HepG2 (cell line): ENCODE data around the gene PLPP3. TPM values are rescaled to one million over a fixed set of nuclear protein-coding genes. Genes with fewer than 3 reads are reported as not detected.

Experiments used
- ATAC-seq: fragments of 200-7000 bp; cut with Tn5 transposase; 3 replicates; pipeline ENCODE4 v1.9.1; 2020; ENCODE audit warnings: mild to moderate bottlenecking, moderate library complexity
- BruUV-seq: library from RNA; stranded (reverse); fragments of 400-500 nt; replicated peaks from 2 replicates; lab custom pipeline; 2021; lab: Mats Ljungman, UMichigan
- CTCF ChIA-PET: fragments of 300-600 bp; formaldehyde crosslinking; extraction: SDS; loops from one replicate; lab custom pipeline; 2021; ENCODE audit warnings: low total read pairs, inconsistent platforms, low intra/inter-chr PET ratio; lab: Yijun Ruan, JAX
- POLR2A ChIA-PET: fragments of 350-600 bp; sonication (Branson Sonifier 250); formaldehyde crosslinking; loops from one replicate; lab custom pipeline; 2020; ENCODE audit warnings: antibody characterized with exemption, inconsistent platforms; lab: Yijun Ruan, JAX
- DNase-seq: peaks from one replicate; pipeline ENCODE4 v3.0.0-alpha.2; 2015; ENCODE audit warnings: low spot score
- FAIRE-seq: peaks from 3 replicates; lab custom pipeline; 2011; peaks lifted over from hg19 to GRCh38; lab: Jason Lieb, UNC
- H2AFZ ChIP-seq: one replicate; pipeline ENCODE4 v1.6.1; 2011; ENCODE audit warnings: low read length, inconsistent platforms
- H3K27ac ChIP-seq: fragments of 300-600 bp; 3 replicates; pipeline ENCODE4 v1.8.0; 2011; ENCODE audit warnings: mixed run types, mild to moderate bottlenecking, mixed read lengths, low read length, inconsistent platforms; ENCODE audit not compliant: insufficient read depth; ENCODE audit errors: extremely low read length
- H3K27me3 ChIP-seq, 2 experiments: fragments of 200-600 bp in 1 of 2; 2 replicates in 1 of 2; 3 replicates in 1 of 2; pipeline versions ENCODE4 v1.6.0 to v1.8.0; 2011; ENCODE audit warnings: low read length in 2 of 2, mild to moderate bottlenecking in 2 of 2, moderate library complexity in 2 of 2, inconsistent platforms in 1 of 2; ENCODE audit not compliant: insufficient read depth in 2 of 2, control insufficient read depth in 1 of 2
- H3K36me3 ChIP-seq, 2 experiments: fragments of 200-600 bp in 1 of 2; replicated peaks in 1 of 2; 2 replicates in 1 of 2; 3 replicates in 1 of 2; pipeline versions ENCODE4 v1.5.1 to v1.8.0; 2011; ENCODE audit warnings: low read length in 2 of 2, inconsistent platforms in 1 of 2; ENCODE audit not compliant: insufficient read depth in 2 of 2, control insufficient read depth in 1 of 2
- H3K4me1 ChIP-seq: 2 replicates; pipeline ENCODE4 v1.5.1; 2012; ENCODE audit warnings: low read length, inconsistent platforms; ENCODE audit not compliant: insufficient read depth
- H3K4me2 ChIP-seq: 2 replicates; pipeline ENCODE4 v1.6.0; 2011; ENCODE audit warnings: low read depth, low read length, inconsistent platforms
- H3K4me3 ChIP-seq, 3 experiments: fragments of 200-600 bp in 1 of 3; sonication (generic), shearing (Covaris generic) in 1 of 3; replicated peaks in 1 of 3; 2 replicates each; pipeline ENCODE4 v1.5.1; 2011 to 2016; ENCODE audit warnings: low read length in 3 of 3, inconsistent platforms in 2 of 3, low read depth in 2 of 3, mild to moderate bottlenecking in 2 of 3, control low read depth in 1 of 3, mixed read lengths in 1 of 3; ENCODE audit not compliant: insufficient read depth in 1 of 3
- H3K79me2 ChIP-seq: one replicate; pipeline ENCODE4 v1.6.1; 2011; ENCODE audit warnings: low read length, inconsistent platforms; ENCODE audit not compliant: insufficient read depth
- H3K9ac ChIP-seq: 2 replicates; pipeline ENCODE4 v1.6.0; 2011; ENCODE audit warnings: mild to moderate bottlenecking, low read depth, low read length, inconsistent platforms; ENCODE audit not compliant: insufficient read depth
- H3K9me3 ChIP-seq: 2 replicates; pipeline ENCODE4 v1.5.1; 2012; ENCODE audit warnings: mild to moderate bottlenecking, low read length
- H4K20me1 ChIP-seq: 2 replicates; pipeline ENCODE4 v1.6.0; 2011; ENCODE audit warnings: inconsistent platforms, mild to moderate bottlenecking, low read length, moderate library complexity; ENCODE audit not compliant: insufficient read depth
- HNRNPLL ChIP-seq: fragments of 200-400 bp; formaldehyde crosslinking; IDR thresholded peaks from 2 replicates; pipeline ENCODE4 v1.6.1; 2017; ENCODE audit warnings: mild to moderate bottlenecking, low read depth, low read length; ENCODE audit not compliant: poor library complexity, severe bottlenecking
- KDM5A ChIP-seq: fragments of 200-600 bp; sonication (generic); IDR thresholded peaks from 2 replicates; pipeline ENCODE4 v1.7.0; 2018; ENCODE audit warnings: antibody characterized with exemption, mild to moderate bottlenecking, low read length, borderline replicate concordance
- ZSCAN9 ChIP-seq: IDR thresholded peaks from 2 replicates; pipeline ENCODE4 v1.6.1; 2016; ENCODE audit warnings: borderline replicate concordance
- WGBS: methylation state at CpG from one replicate; pipeline ENCODE4 v1.1.6; 2017; ENCODE audit warnings: low lambda C conversion rate; 5-methylcytosine and 5-hydroxymethylcytosine counted together
- in situ Hi-C: cut with HindIII; loops from 2 replicates; pipeline ENCODE4 v1.10.0; 2017; ENCODE audit warnings: low pct_unique_long_range_greater_than_20kb; ENCODE audit not compliant: extremely low pct_ligation_motif_present
- intact Hi-C: fragments of 100-400 bp; cut with micrococcal nuclease; formaldehyde crosslinking; loops from one replicate; pipeline ENCODE4 v1.10.0; 2022; ENCODE audit not compliant: unreplicated experiment
- polyA plus RNA-seq, 8 experiments: library from polyadenylated mRNA; depleted of rRNA in 3 of 8; stranded (reverse) in 7 of 8; unstranded in 1 of 8; fragments of >200 nt; fragmentation: Illumina TruSeq in 4 of 8; extraction: Trizol in 4 of 8; gene quantifications; 2 replicates each; pipeline versions ENCODE4 v1.2.1 to v1.2.3, GENCODE V29; 2011 to 2016; ENCODE audit warnings: low read depth in 4 of 8, missing spikeins in 1 of 8, mixed read lengths in 1 of 8; ENCODE audit not compliant: insufficient read depth in 1 of 8
- total RNA-seq, 5 experiments: library from RNA; depleted of rRNA; stranded (reverse); fragments of >200 nt; fragmentation: Illumina TruSeq; extraction: Trizol; gene quantifications; 2 replicates each; pipeline ENCODE4 v1.2.3, GENCODE V29; 2016; ENCODE audit warnings: low read depth in 1 of 5
- TF ChIP-seq, protein P1 (sequence below): sonication (generic); formaldehyde crosslinking; IDR thresholded peaks from 2 replicates; pipeline ENCODE4 v1.5.0; 2020; ENCODE audit warnings: missing genetic modification reagents
- TF ChIP-seq, protein P2 (sequence below): sonication (generic); formaldehyde crosslinking; IDR thresholded peaks from 2 replicates; pipeline ENCODE4 v1.4.0; 2020; ENCODE audit warnings: missing genetic modification reagents

The PLPP3 gene
- total and polyA plus RNA-seq, 2 of the 13 experiments (the other 11 are each of a cell fraction or from before 2014, with no cell fraction given) = 49.7 to 65.8 TPM

- peaks cover 82% of the 10 kb centered on the region for H3K4me1 ChIP-seq
- no peak overlapping the region for H3K27ac ChIP-seq
- in situ Hi-C loops = no loop called here
- H3K9ac ChIP-seq = no peak overlapping the region
- H3K36me3 ChIP-seq = peaks cover 8 to 20% of the 10 kb centered on the region in 2 experiments; a peak in 3 of 5 replicates
- H3K79me2 ChIP-seq = peaks cover 3% of the 10 kb centered on the region
- intact Hi-C loops = no loop called here
- ATAC-seq = no peak
- no peak overlapping the region for H2AFZ ChIP-seq
- H3K9me3 ChIP-seq = no peaks in the 10 kb centered on the region
- no peak overlapping the region for H3K4me3 ChIP-seq
- TF ChIP-seq, protein P1, sequence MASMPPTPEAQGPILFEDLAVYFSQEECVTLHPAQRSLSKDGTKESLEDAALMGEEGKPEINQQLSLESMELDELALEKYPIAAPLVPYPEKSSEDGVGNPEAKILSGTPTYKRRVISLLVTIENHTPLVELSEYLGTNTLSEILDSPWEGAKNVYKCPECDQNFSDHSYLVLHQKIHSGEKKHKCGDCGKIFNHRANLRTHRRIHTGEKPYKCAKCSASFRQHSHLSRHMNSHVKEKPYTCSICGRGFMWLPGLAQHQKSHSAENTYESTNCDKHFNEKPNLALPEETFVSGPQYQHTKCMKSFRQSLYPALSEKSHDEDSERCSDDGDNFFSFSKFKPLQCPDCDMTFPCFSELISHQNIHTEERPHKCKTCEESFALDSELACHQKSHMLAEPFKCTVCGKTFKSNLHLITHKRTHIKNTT (CRISPR knock-in tag) = no peak
- TF ChIP-seq, protein P2, sequence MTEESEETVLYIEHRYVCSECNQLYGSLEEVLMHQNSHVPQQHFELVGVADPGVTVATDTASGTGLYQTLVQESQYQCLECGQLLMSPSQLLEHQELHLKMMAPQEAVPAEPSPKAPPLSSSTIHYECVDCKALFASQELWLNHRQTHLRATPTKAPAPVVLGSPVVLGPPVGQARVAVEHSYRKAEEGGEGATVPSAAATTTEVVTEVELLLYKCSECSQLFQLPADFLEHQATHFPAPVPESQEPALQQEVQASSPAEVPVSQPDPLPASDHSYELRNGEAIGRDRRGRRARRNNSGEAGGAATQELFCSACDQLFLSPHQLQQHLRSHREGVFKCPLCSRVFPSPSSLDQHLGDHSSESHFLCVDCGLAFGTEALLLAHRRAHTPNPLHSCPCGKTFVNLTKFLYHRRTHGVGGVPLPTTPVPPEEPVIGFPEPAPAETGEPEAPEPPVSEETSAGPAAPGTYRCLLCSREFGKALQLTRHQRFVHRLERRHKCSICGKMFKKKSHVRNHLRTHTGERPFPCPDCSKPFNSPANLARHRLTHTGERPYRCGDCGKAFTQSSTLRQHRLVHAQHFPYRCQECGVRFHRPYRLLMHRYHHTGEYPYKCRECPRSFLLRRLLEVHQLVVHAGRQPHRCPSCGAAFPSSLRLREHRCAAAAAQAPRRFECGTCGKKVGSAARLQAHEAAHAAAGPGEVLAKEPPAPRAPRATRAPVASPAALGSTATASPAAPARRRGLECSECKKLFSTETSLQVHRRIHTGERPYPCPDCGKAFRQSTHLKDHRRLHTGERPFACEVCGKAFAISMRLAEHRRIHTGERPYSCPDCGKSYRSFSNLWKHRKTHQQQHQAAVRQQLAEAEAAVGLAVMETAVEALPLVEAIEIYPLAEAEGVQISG (CRISPR knock-in tag) = no peak
- TF ChIP-seq HNRNPLL (no peak), ZSCAN9 (no peak), KDM5A (no peak)
- no peaks in the 10 kb centered on the region for H4K20me1 ChIP-seq
- H3K4me2 ChIP-seq = no peak overlapping the region
- POLR2A ChIA-PET = no interaction called here
- WGBS = 92% methylated on average over 5 of the region's 5 CpGs
- FAIRE-seq = no peak
- CTCF ChIA-PET = no interaction called here
- no peaks in the 10 kb centered on the region for H3K27me3 ChIP-seq
- BruUV-seq = no TSS peak
- DNase-seq = no peak
Measured at GRCh38 chr1:56491441-56491840, 87.9 kb downstream of the PLPP3 start.
